H1 (cell line): Measurements from ENCODE around the gene BRCA2.

Experiments used
- CEBPB ChIP-seq: IDR thresholded peaks from 2 replicates; pipeline ENCODE4 v1.6.1; 2012; ENCODE audit warnings: low read depth, low read length
- CTCF ChIP-seq, 3 experiments: IDR thresholded peaks; 1 replicate in 2 of 3; 2 replicates in 1 of 3; pipeline versions ENCODE4 v1.5.1 to v1.6.1; 2011; ENCODE audit warnings: low read length in 3 of 3, mild to moderate bottlenecking in 3 of 3, inconsistent platforms in 2 of 3, low read depth in 1 of 3, moderate library complexity in 1 of 3; ENCODE audit not compliant: insufficient read depth in 1 of 3; ENCODE audit errors: control extremely low read depth in 1 of 3
- EP300 ChIP-seq, 2 experiments: IDR thresholded peaks; 1 replicate in 1 of 2; 2 replicates in 1 of 2; pipeline ENCODE4 v1.6.1; 2011 to 2012; ENCODE audit warnings: low read depth in 2 of 2, low read length in 2 of 2, mild to moderate bottlenecking in 2 of 2, borderline replicate concordance in 1 of 2, inconsistent platforms in 1 of 2, moderate library complexity in 1 of 2
- EZH2 ChIP-seq: fragments of 200-600 bp; sonication (generic); IDR thresholded peaks from 2 replicates; pipeline ENCODE4 v1.7.1; 2012; ENCODE audit warnings: low read depth, mild to moderate bottlenecking, moderate library complexity, low read length, inconsistent platforms; ENCODE audit not compliant: severe bottlenecking
- HDAC6 ChIP-seq: IDR thresholded peaks from one replicate; pipeline ENCODE4 v1.7.1; 2012; ENCODE audit warnings: low read depth, mild to moderate bottlenecking, inconsistent platforms, low read length, moderate library complexity
- POLR2A ChIP-seq, 2 experiments: IDR thresholded peaks; 1 replicate in 1 of 2; 2 replicates in 1 of 2; pipeline ENCODE4 v1.6.1; 2011; ENCODE audit warnings: low read depth in 2 of 2, low read length in 2 of 2, mild to moderate bottlenecking in 2 of 2; ENCODE audit errors: control extremely low read depth in 1 of 2
- POLR2AphosphoS5 ChIP-seq: IDR thresholded peaks from 2 replicates; pipeline ENCODE4 v1.6.1; 2011; ENCODE audit warnings: low read depth, low read length
- RAD21 ChIP-seq, 2 experiments: IDR thresholded peaks in 1 of 2; conservative IDR thresholded peaks in 1 of 2; 2 replicates each; pipeline ENCODE4 v1.6.1; 2011; ENCODE audit warnings: low read depth in 2 of 2, low read length in 2 of 2, improper control_type of control experiment in 1 of 2, inconsistent platforms in 1 of 2, mild to moderate bottlenecking in 1 of 2, moderate library complexity in 1 of 2
- RBBP5 ChIP-seq: IDR thresholded peaks from 2 replicates; pipeline ENCODE4 v1.7.1; 2012; ENCODE audit warnings: low read depth, mild to moderate bottlenecking, inconsistent platforms, low read length, moderate library complexity, borderline replicate concordance
- RNF2 ChIP-seq: fragments of 200-900, 300-1000 bp; sonication (generic); IDR thresholded peaks from 2 replicates; pipeline ENCODE4 v1.7.1; 2016; ENCODE audit warnings: borderline replicate concordance, low read depth, mild to moderate bottlenecking, antibody characterized with exemption, low read length; ENCODE audit not compliant: poor library complexity, severe bottlenecking; ENCODE audit errors: missing control alignments
- SRF ChIP-seq: IDR thresholded peaks from 2 replicates; pipeline ENCODE4 v1.6.1; 2011; ENCODE audit warnings: mild to moderate bottlenecking, low read depth, low read length, moderate library complexity
- TCF12 ChIP-seq: IDR thresholded peaks from 2 replicates; pipeline ENCODE4 v1.6.1; 2011; ENCODE audit warnings: low read depth, mild to moderate bottlenecking, low read length
- YY1 ChIP-seq: IDR thresholded peaks from 2 replicates; pipeline ENCODE4 v1.6.1; 2011; ENCODE audit warnings: low read depth, mild to moderate bottlenecking, low read length
- TF ChIP-seq, protein P1 (sequence below): IDR thresholded peaks from 2 replicates; pipeline ENCODE4 v1.6.1; 2012; ENCODE audit warnings: inconsistent platforms

DNA sequence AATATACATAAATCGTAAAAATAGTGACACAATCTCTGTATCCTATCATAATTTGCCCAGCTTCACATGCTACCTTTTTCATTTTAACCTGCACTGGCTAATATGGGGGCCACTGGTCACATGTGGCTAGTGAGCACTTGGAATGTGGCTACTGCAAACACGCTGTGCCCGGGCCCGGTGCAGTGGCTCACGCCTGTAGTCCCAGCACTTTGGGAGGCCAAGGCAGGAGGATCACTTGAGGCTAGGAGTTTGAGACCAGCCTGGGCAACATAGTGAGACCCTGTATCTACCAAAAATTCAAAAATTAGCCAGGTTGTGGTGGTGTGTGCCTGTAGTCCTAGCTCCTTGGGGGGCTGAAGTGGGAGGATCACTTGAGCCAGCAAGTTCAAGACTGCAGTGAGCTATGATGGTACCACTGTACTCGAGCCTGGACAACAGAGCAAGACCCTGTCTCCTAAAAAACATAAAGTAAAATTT lies 114.2 kb downstream of the BRCA2 start:
- TF ChIP-seq CTCF (IDR thresholded peaks at IDR 0.05; ENCODE audit: control extremely low read depth in 1 of 3, insufficient read depth in 1 of 3, low read depth in 1 of 3, low read length in 3 of 3), result no peak
- no peak for TF ChIP-seq POLR2A (IDR thresholded peaks at IDR 0.05; ENCODE audit: control extremely low read depth in 1 of 2, low read depth in 2 of 2, low read length in 2 of 2)
- no peak for TF ChIP-seq POLR2AphosphoS5
- no peak for TF ChIP-seq RBBP5
- TF ChIP-seq EZH2, result no peak
- TF ChIP-seq HDAC6, result no peak
- TF ChIP-seq, protein P1, sequence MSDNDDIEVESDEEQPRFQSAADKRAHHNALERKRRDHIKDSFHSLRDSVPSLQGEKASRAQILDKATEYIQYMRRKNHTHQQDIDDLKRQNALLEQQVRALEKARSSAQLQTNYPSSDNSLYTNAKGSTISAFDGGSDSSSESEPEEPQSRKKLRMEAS, result no peak
- TF ChIP-seq SRF, result no peak
- TF ChIP-seq RAD21 (IDR thresholded peaks at IDR 0.05 in 1 of 2, conservative IDR thresholded peaks at IDR 0.05 in 1 of 2; ENCODE audit: low read depth in 2 of 2, low read length in 2 of 2), result no peak
- TF ChIP-seq YY1, result no peak
- TF ChIP-seq TCF12, result no peak
- TF ChIP-seq CEBPB, result no peak
- TF ChIP-seq EP300 (IDR thresholded peaks at IDR 0.05; ENCODE audit: borderline replicate concordance in 1 of 2, low read depth in 2 of 2, low read length in 2 of 2), result no peak
- TF ChIP-seq RNF2, result no peak
